HEK293 (cell line): ENCODE results near the gene APCDD1L.

Experiments used
- CTCF ChIA-PET: fragments of 350-600 bp; formaldehyde crosslinking; extraction: SDS; loops from one replicate; lab custom pipeline; 2021; ENCODE audit warnings: antibody characterized with exemption; lab: Yijun Ruan, JAX
- POLR2A ChIA-PET: fragments of 300-600 bp; formaldehyde crosslinking; extraction: SDS; loops from one replicate; lab custom pipeline; 2020; ENCODE audit warnings: antibody characterized with exemption, inconsistent platforms; lab: Yijun Ruan, JAX
- H3K27ac ChIP-seq: fragments of 200-500 bp; sonication (Bioruptor generic); 2 replicates; pipeline ENCODE4 v1.5.1; 2014; ENCODE audit warnings: low read depth, low read length, control low read depth, inconsistent platforms; ENCODE audit errors: extremely low read depth
- H3K36me3 ChIP-seq, 2 experiments: fragments of 200-500 bp in 1 of 2; sonication (Bioruptor generic) in 1 of 2; 1 replicate in 1 of 2; 2 replicates in 1 of 2; pipeline ENCODE4 v1.5.1; 2014 to 2017; ENCODE audit warnings: inconsistent platforms in 2 of 2, low read length in 2 of 2; ENCODE audit not compliant: control insufficient read depth in 2 of 2, insufficient read depth in 1 of 2
- H3K4me1 ChIP-seq: fragments of 200-500 bp; sonication (Bioruptor generic); 2 replicates; pipeline ENCODE4 v1.5.1; 2014; ENCODE audit warnings: mild to moderate bottlenecking, low read length, inconsistent platforms; ENCODE audit not compliant: control insufficient read depth, insufficient read depth
- H3K4me3 ChIP-seq: 2 replicates; pipeline ENCODE4 v1.5.1; 2011; ENCODE audit warnings: low read depth, mild to moderate bottlenecking, control low read depth, low read length, moderate library complexity
- H3K9me3 ChIP-seq: fragments of 200-500 bp; sonication (Bioruptor generic); 2 replicates; pipeline ENCODE4 v1.5.1; 2014; ENCODE audit warnings: low read depth, low read length, inconsistent platforms; ENCODE audit not compliant: control insufficient read depth, insufficient read depth
- EGR2 ChIP-seq: fragments of 450-650 bp; formaldehyde crosslinking; IDR thresholded peaks from 2 replicates; pipeline ENCODE4 v1.5.1; 2016; ENCODE audit warnings: low read depth, missing biosample characterization, missing genetic modification characterization
- GLIS1 ChIP-seq: fragments of 450-650 bp; formaldehyde crosslinking; IDR thresholded peaks from 2 replicates; pipeline ENCODE4 v1.5.1; 2016; ENCODE audit warnings: missing biosample characterization, missing genetic modification characterization
- INSM2 ChIP-seq: fragments of 450-650 bp; formaldehyde crosslinking; IDR thresholded peaks from 2 replicates; pipeline ENCODE4 v1.5.1; 2016; ENCODE audit warnings: missing biosample characterization, missing genetic modification characterization
- SALL2 ChIP-seq: fragments of 450-650 bp; formaldehyde crosslinking; IDR thresholded peaks from 2 replicates; pipeline ENCODE4 v1.5.0; 2017; ENCODE audit warnings: missing biosample characterization, mild to moderate bottlenecking, missing genetic modification characterization, borderline replicate concordance
- SCRT2 ChIP-seq: fragments of 450-650 bp; formaldehyde crosslinking; IDR thresholded peaks from 2 replicates; pipeline ENCODE4 v1.5.1; 2016; ENCODE audit warnings: missing biosample characterization, missing genetic modification characterization
- ZFHX2 ChIP-seq: fragments of 450-650 bp; formaldehyde crosslinking; conservative IDR thresholded peaks from 2 replicates; pipeline ENCODE4 v1.5.1; 2016; ENCODE audit warnings: missing biosample characterization, missing genetic modification characterization
- ZNF146 ChIP-seq: fragments of 450-650 bp; formaldehyde crosslinking; IDR thresholded peaks from 2 replicates; pipeline ENCODE4 v1.5.1; 2016; ENCODE audit warnings: missing biosample characterization, missing genetic modification characterization
- ZNF18 ChIP-seq: fragments of 450-650 bp; formaldehyde crosslinking; IDR thresholded peaks from 2 replicates; pipeline ENCODE4 v1.5.1; 2016; ENCODE audit warnings: missing biosample characterization, missing genetic modification characterization
- ZNF423 ChIP-seq: fragments of 450-650 bp; formaldehyde crosslinking; IDR thresholded peaks from 2 replicates; pipeline ENCODE4 v1.5.1; 2016; ENCODE audit warnings: missing biosample characterization, missing genetic modification characterization
- ZNF426 ChIP-seq: fragments of 450-650 bp; formaldehyde crosslinking; IDR thresholded peaks from 2 replicates; pipeline ENCODE4 v1.5.1; 2017; ENCODE audit warnings: missing biosample characterization, missing genetic modification characterization, mild to moderate bottlenecking, inconsistent platforms, moderate library complexity
- ZNF433 ChIP-seq: fragments of 450-650 bp; formaldehyde crosslinking; IDR thresholded peaks from 2 replicates; pipeline ENCODE4 v1.5.1; 2016; ENCODE audit warnings: missing biosample characterization, missing genetic modification characterization, low read depth
- ZNF449 ChIP-seq: fragments of 450-650 bp; formaldehyde crosslinking; IDR thresholded peaks from 2 replicates; pipeline ENCODE4 v1.5.1; 2017; ENCODE audit warnings: missing biosample characterization, mild to moderate bottlenecking, missing genetic modification characterization, moderate library complexity
- ZNF600 ChIP-seq: fragments of 450-650 bp; formaldehyde crosslinking; IDR thresholded peaks from 2 replicates; pipeline ENCODE4 v1.5.1; 2016; ENCODE audit warnings: missing biosample characterization, missing genetic modification characterization
- ZNF623 ChIP-seq: fragments of 450-650 bp; formaldehyde crosslinking; IDR thresholded peaks from 2 replicates; pipeline ENCODE4 v1.5.1; 2016; ENCODE audit warnings: missing biosample characterization, missing genetic modification characterization
- ZNF692 ChIP-seq: fragments of 450-650 bp; formaldehyde crosslinking; IDR thresholded peaks from 2 replicates; pipeline ENCODE4 v1.5.1; 2016; ENCODE audit warnings: missing biosample characterization, missing genetic modification characterization
- ZNF747 ChIP-seq: fragments of 450-650 bp; formaldehyde crosslinking; IDR thresholded peaks from 2 replicates; pipeline ENCODE4 v1.5.1; 2016; ENCODE audit warnings: missing biosample characterization, missing genetic modification characterization
- ZNF777 ChIP-seq: fragments of 450-650 bp; formaldehyde crosslinking; IDR thresholded peaks from 2 replicates; pipeline ENCODE4 v1.5.1; 2017; ENCODE audit warnings: missing biosample characterization, missing genetic modification characterization, borderline replicate concordance
- ZNF791 ChIP-seq: fragments of 450-650 bp; formaldehyde crosslinking; IDR thresholded peaks from 2 replicates; pipeline ENCODE4 v1.5.1; 2016; ENCODE audit warnings: missing biosample characterization, missing genetic modification characterization

The APCDD1L gene

GRCh38 chr20:58519940-58520712 lies 4.9 kb upstream of the APCDD1L start (continued):
- TF ChIP-seq ZNF449, result no peak
- no peak for TF ChIP-seq ZNF747
- no peak for TF ChIP-seq INSM2
- TF ChIP-seq ZNF426 (tag by site-specific recombination), result no peak
- peak; percentile 78 for TF ChIP-seq ZFHX2 (tag by site-specific recombination)
- TF ChIP-seq SCRT2 (tag by site-specific recombination), result no peak
- TF ChIP-seq GLIS1 (tag by site-specific recombination), result no peak
- no peak for TF ChIP-seq ZNF423 (tag by site-specific recombination)
- TF ChIP-seq EGR2 (tag by site-specific recombination), result peak; percentile 89
- TF ChIP-seq ZNF600 (tag by site-specific recombination), result no peak

- Histone ChIP-seq H3K27ac (no peak overlapping the region), H3K4me1 (no peaks in the 10 kb centered on the region), H3K9me3 (no peaks in the 10 kb centered on the region), H3K36me3 (no peaks in the 10 kb centered on the region), H3K4me3 (no peak overlapping the region)
- TF ChIP-seq ZNF623 (tag by site-specific recombination) (no peak), ZNF433 (tag by site-specific recombination) (no peak), ZNF777 (tag by site-specific recombination) (no peak), ZNF692 (tag by site-specific recombination) (no peak), ZNF18 (tag by site-specific recombination) (no peak), ZFHX2 (tag by site-specific recombination) (no peak), ZNF791 (tag by site-specific recombination) (no peak), SALL2 (tag by site-specific recombination) (no peak), ZNF146 (tag by site-specific recombination) (no peak)
- ChIA-PET CTCF (no interaction called here), POLR2A (no interaction called here)
Observed at GRCh38 chr20:58518896-58519593, 3.8 kb upstream of the APCDD1L start.
